Thoracic aorta (tissue), 2 donors: ENCODE measurements around the gene FBXW2. TPM values are rescaled to one million over a fixed set of nuclear protein-coding genes. Genes with fewer than 3 reads are reported as not detected.

Source experiments
- ATAC-seq: fragments of 150-250 bp; one replicate; pipeline ENCODE4 v1.8.0; 2017; ENCODE audit warnings: low read depth; ENCODE audit not compliant: insufficient number of reproducible peaks, low FRiP score
- DNase-seq: peaks from one replicate; pipeline ENCODE4 v3.0.0-alpha.2; 2020; ENCODE audit warnings: low spot score
- H3K27ac ChIP-seq, 2 donors: fragments of 200-600 bp; sonication (generic); 1 replicate in 1 of 2; 2 replicates in 1 of 2; pipeline ENCODE4 v1.5.1; 2016; ENCODE audit warnings: mild to moderate bottlenecking in 2 of 2, moderate library complexity in 2 of 2
- H3K27me3 ChIP-seq: fragments of 200-600 bp; sonication (generic); replicated peaks from 2 replicates; pipeline ENCODE4 v1.6.0; 2016; ENCODE audit warnings: mild to moderate bottlenecking; ENCODE audit not compliant: insufficient read depth
- H3K36me3 ChIP-seq: fragments of 200-600 bp; sonication (generic); one replicate; pipeline ENCODE4 v1.5.1; 2016
- H3K4me1 ChIP-seq, 2 donors: fragments of 200-600 bp; sonication (generic); 1 replicate in 1 of 2; 2 replicates in 1 of 2; pipeline versions ENCODE4 v1.5.1 to v1.6.0; 2016; ENCODE audit warnings: low read depth in 2 of 2, mild to moderate bottlenecking in 1 of 2; ENCODE audit not compliant: control insufficient read depth in 1 of 2
- H3K4me3 ChIP-seq: fragments of 200-600 bp; sonication (generic); 2 replicates; pipeline ENCODE4 v1.5.1; 2016; ENCODE audit warnings: mild to moderate bottlenecking
- H3K9me3 ChIP-seq: fragments of 200-600 bp; sonication (generic); 2 replicates; pipeline ENCODE4 v1.5.1; 2016
- total RNA-seq, 2 donors: library from RNA; depleted of rRNA; stranded (reverse); fragments of >200 nt; gene quantifications; one replicate each; pipeline versions ENCODE4 v1.1.0 to v1.2.3, GENCODE V29; 2016
- TF ChIP-seq, protein P1 (sequence below): fragments of 200-600 bp; sonication (generic); IDR thresholded peaks from one replicate; pipeline ENCODE4 v1.5.1; 2019; ENCODE audit warnings: antibody characterized with exemption

The FBXW2 gene, protein sequence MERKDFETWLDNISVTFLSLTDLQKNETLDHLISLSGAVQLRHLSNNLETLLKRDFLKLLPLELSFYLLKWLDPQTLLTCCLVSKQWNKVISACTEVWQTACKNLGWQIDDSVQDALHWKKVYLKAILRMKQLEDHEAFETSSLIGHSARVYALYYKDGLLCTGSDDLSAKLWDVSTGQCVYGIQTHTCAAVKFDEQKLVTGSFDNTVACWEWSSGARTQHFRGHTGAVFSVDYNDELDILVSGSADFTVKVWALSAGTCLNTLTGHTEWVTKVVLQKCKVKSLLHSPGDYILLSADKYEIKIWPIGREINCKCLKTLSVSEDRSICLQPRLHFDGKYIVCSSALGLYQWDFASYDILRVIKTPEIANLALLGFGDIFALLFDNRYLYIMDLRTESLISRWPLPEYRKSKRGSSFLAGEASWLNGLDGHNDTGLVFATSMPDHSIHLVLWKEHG
- total RNA-seq: 10 to 100 TPM; 41.7 to 79.7 TPM

DNA sequence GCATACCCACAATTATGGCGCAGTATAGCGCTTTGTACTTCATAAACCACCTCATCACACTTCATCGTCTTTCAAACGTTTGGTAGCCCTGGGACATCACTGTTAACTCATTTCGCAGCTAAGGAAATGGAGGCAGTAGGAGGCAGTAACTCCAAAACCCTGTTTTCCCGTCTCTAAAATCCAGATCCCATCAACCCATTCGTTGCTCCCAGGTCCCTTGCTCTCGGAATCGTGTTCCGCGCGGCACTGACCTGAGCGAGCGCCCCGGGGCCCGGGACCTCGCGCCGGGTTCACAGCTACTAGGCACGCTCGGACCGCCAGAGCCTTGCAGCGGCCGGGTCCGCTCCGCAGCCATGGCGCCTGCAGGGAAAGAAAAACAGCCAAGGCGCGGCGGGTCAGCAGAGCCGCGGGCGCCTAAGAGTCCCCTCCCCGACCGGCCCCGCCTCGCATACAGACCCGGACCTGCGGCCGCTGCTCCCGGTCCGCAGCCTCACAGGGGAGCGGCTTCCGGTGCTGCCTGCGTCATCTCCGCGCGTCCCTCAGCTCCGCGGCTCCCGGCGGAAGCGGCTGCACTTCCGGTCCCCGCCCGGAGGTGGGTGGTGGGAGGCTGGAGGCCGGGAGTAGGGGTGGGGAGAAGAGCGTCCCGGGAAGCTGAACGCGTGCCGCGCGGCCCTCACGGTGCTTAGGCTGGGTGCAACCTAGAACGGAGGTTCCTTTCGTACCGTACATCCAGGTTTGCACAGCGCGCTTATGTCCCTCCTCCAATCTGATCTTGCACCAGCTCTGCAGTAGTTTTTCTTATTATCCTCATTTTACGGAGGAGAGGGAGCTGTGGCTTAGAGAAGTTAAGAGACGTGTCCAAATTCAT, at the start of gene FBXW2:
FBXW2 (minus strand) TSS at position 519 of the 868 bp plus-strand sequence. CDS start 5,158 bp downstream, outside the sequence.
- Histone ChIP-seq H3K9me3 (no peaks in the 10 kb centered on the region), H3K36me3 (no peaks in the 10 kb centered on the region), H3K4me1 (peaks cover 29 to 33% of the 10 kb centered on the region in 2 donors), H3K4me3 (peak within 1 kb of the TSS; percentile 88), H3K27ac (peak within 1 kb of the TSS; percentile 76 to 81), H3K27me3 (no peaks in the 10 kb centered on the region)
- peak; percentile 57 for DNase-seq
- TF ChIP-seq, protein P1, sequence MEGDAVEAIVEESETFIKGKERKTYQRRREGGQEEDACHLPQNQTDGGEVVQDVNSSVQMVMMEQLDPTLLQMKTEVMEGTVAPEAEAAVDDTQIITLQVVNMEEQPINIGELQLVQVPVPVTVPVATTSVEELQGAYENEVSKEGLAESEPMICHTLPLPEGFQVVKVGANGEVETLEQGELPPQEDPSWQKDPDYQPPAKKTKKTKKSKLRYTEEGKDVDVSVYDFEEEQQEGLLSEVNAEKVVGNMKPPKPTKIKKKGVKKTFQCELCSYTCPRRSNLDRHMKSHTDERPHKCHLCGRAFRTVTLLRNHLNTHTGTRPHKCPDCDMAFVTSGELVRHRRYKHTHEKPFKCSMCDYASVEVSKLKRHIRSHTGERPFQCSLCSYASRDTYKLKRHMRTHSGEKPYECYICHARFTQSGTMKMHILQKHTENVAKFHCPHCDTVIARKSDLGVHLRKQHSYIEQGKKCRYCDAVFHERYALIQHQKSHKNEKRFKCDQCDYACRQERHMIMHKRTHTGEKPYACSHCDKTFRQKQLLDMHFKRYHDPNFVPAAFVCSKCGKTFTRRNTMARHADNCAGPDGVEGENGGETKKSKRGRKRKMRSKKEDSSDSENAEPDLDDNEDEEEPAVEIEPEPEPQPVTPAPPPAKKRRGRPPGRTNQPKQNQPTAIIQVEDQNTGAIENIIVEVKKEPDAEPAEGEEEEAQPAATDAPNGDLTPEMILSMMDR: peak; percentile 17
- ATAC-seq: peak; percentile 86

DNA sequence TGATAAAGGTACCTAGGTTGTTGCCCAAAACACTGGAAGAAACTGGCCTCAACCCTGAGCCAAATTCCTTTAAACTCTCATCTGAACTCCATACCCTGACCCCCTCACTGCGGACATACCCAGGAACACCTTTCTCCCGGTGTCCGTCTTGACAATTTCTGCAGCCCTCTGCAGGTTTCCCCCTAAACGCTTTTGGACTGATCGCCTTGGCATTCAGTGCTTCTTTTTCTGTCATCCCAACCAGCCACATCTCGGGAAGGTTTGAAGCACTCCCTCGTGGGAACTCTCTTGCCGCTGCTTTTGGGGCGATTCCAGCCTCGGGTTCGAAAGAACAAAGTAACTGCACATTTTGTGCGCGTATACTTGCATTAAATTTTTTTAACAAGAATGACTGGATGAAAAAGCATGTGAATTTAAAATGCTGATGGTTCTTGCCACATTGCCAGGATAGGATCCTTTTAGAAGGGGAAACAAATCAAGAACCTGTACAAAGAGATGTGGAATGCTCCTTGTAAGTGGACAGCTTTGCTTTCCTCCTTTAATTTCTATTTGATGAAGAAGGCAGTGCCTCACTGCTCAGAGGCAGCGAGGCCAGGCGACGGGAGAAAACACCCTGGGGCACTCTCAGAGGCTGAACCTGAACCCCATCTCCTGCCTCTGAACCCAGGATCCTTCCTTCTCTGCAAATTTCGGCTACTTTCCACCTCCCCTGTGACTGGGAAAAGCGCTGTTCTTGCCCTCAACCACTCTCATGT, 48.9 kb upstream of the FBXW2 start:
- Histone ChIP-seq H3K27me3 (no peaks in the 10 kb centered on the region), H3K4me3 (peak overlapping the region; percentile 98), H3K27ac (peak overlapping the region; percentile 94 to 95), H3K4me1 (peaks cover 10 to 36% of the 10 kb centered on the region in 2 donors), H3K9me3 (no peaks in the 10 kb centered on the region), H3K36me3 (no peaks in the 10 kb centered on the region)
- TF ChIP-seq, protein P1: no peak
- no peak for DNase-seq
- no peak for ATAC-seq

DNA sequence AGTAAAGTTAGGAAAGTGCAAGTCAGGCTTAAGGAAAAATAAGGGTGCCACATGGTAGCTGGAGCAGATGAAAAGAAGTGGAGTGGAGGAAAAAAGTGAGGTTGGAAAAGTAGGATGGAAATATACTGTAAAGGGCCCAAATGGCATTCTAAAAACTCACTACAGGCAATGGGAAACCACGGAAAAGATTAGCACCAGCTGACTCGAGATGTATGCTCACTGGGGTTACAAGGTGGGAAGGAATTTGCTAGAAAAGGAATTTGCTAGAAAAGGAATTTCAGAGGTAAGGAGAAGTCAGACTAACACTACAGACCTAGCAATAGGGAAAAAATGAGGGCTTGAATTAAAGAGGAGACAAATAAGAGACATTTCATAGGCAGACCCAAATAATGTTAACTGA, 45.9 kb upstream of the FBXW2 start:
- H3K4me1 ChIP-seq: peaks cover 10 to 32% of the 10 kb centered on the region in 2 donors
- H3K36me3 ChIP-seq: peaks cover 6% of the 10 kb centered on the region
- no peak for ATAC-seq
- H3K9me3 ChIP-seq: no peaks in the 10 kb centered on the region
- no peak overlapping the region for H3K4me3 ChIP-seq
- TF ChIP-seq, protein P1: no peak
- no peak for DNase-seq
- H3K27me3 ChIP-seq: no peaks in the 10 kb centered on the region
- no peak overlapping the region for H3K27ac ChIP-seq

DNA sequence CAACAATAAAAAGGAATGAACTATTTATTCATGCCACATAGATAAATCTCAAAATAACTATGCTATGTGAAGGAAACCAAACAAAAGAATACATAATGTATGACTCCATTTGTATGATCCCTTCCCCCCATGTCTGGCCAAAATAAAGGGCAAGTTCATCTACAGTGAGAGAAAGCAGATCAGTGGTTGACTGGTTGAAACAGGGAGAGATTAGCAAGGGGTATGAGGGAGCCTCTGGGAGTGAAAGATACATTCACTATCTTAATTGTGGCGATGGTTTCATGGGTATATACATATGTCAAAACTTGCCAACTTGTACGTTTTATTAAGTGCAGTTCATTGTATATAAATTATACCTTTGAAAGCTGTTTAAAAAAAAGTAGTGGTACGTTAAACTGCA, 44.7 kb upstream of the FBXW2 start:
- TF ChIP-seq, protein P1: no peak
- ATAC-seq: no peak

More for the DNA sequence above, 44.7 kb upstream of the FBXW2 start:
- H3K36me3 ChIP-seq: peaks cover 8% of the 10 kb centered on the region
- DNase-seq: no peak
- no peak overlapping the region for H3K4me3 ChIP-seq
- no peaks in the 10 kb centered on the region for H3K27me3 ChIP-seq
- H3K9me3 ChIP-seq: no peaks in the 10 kb centered on the region
- H3K27ac ChIP-seq: no peak overlapping the region
- H3K4me1 ChIP-seq: peaks cover 10 to 21% of the 10 kb centered on the region in 2 donors
